SK-N-MC (cell line): Measurements from ENCODE around the gene CYP21A2.

Experiments used
- EZH2 ChIP-seq: fragments of 200-600 bp; sonication (generic); IDR thresholded peaks from one replicate; pipeline ENCODE4 v1.6.1; 2017; ENCODE audit warnings: antibody characterized with exemption
- POLR2AphosphoS5 ChIP-seq: IDR thresholded peaks from 2 replicates; pipeline ENCODE4 v1.6.1; 2012; ENCODE audit warnings: mild to moderate bottlenecking, low read depth, low read length, borderline replicate concordance

DNA sequence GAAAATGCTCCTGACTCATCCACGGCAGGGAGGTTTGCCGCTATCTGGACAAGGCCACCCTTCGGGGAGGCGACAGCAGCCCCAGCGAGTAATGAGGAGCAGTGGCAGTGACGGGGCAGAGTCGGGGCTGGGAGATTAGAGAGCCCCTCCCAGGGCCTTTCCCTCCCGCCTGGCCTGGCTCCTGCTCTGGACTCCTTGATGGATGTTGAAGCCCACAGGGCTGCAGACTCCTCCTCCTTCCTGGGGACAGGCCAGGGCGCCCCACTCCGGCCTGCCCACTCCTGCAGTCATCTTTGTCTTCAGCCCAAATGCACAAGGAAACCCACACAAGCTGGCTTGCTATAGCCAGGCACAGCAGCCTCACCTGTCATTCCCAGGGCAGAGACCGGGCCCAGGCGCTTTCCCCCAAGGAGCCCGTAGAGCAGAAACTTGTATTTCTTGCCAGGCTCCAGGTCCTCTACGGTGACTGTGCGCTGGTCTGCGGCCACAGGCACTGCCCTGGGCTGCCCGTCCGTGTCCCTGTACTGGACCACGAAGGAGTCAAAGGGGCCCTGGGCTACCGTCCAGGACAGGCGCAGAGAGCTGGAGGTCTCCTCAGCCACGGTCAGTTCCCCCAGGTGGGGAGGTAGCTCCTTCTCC is 7.7 kb downstream of the CYP21A2 start:
- TF ChIP-seq POLR2AphosphoS5 (no peak), EZH2 (no peak)
